ENCODE results near the gene HEMGN.
A peak's percentile ranks its signal among the peaks of the same experiment; 100 is the strongest.

HEMGN gene

DNA sequence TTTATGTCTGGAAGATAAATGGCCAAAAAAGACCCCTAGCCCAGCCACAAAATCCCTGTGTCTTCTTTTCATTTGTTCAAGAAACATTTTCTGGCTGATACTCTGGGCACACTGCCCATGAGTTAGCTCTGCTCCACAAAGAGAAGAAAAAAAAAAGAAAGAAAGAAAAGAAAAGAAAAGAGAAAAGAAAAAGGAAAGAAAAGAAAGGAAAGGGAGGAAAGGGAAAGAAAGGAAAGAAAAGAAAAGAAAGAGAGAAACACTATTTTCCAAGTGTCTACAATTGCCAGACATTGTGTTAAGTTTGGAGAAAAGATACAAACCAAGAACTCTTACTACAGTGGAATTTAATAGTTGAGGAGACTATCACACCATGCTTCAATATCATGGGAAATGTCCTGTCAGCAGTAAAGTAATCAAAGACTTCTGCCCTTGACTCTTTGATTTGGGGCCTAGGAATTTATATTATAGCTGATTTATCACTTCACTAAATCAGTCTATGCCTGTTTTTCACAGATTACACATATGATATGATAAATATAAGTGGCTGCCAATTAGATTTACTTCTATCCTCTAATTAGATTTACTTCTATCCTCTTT lies 18.7 kb downstream of the HEMGN start:
- Histone ChIP-seq H3K27ac (ENCODE audit: low read depth, low read length) (no peak overlapping the region), H3K4me2 (ENCODE audit: low read depth, low read length, poor library complexity, severe bottlenecking) (peak overlapping the region; percentile 51), H3K79me2 (ENCODE audit: insufficient read depth, low read length) (peaks cover 36% of the 10 kb centered on the region), H3K36me3 (ENCODE audit: low read length) (peaks cover 10% of the 10 kb centered on the region; the same call in 1 of the 2 replicates), H3F3A (ENCODE audit: insufficient read depth) (peaks cover 18% of the 10 kb centered on the region), H2AFZ (ENCODE audit: low read depth, low read length, severe bottlenecking) (no peak overlapping the region), H3K9me3 (ENCODE audit: insufficient read depth, low read length) (no peaks in the 10 kb centered on the region), H3K27me3 (ENCODE audit: low read length) (no peaks in the 10 kb centered on the region), H3K4me3 (ENCODE audit: insufficient read depth, low read length, poor library complexity, severe bottlenecking) (no peak overlapping the region), H4K20me1 (ENCODE audit: low read depth, low read length) (no peaks in the 10 kb centered on the region), H3K9ac (ENCODE audit: low read length) (no peak overlapping the region), H3K9me2 (replicated peaks; ENCODE audit: insufficient read depth, low read length) (no peaks in the 10 kb centered on the region)
- TF ChIP-seq EZH2phosphoT487 (conservative IDR thresholded peaks at IDR 0.05; ENCODE audit: low read length) (no peak), CTCF (IDR thresholded peaks at IDR 0.05; ENCODE audit: insufficient read depth, low read length, poor library complexity, severe bottlenecking) (no peak)

DNA sequence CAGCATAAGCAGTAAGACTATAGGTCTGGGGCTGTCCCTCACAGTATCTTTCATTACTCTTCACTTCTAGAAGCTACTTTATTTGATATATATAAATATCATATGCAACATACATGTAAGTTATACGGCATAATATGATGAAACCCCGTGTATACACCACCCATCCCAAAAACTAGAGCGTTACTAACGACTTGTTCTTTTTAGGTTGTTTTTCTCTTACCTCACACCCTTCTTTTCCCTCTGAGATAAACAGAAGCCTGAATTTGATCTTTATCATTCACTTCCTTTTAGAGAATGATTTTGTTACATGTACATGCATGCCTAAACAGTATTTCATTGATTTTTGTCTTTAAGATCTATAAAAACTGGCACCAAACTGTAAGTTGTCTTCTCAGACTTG lies 19.4 kb downstream of the HEMGN start:
- H3K4me3 ChIP-seq (ENCODE audit: insufficient read depth, low read length, poor library complexity, severe bottlenecking), result no peak overlapping the region
- H3K27ac ChIP-seq (ENCODE audit: low read depth, low read length), result no peak overlapping the region
- H3K9me2 ChIP-seq (replicated peaks; ENCODE audit: insufficient read depth, low read length), result no peaks in the 10 kb centered on the region
- H3K79me2 ChIP-seq (ENCODE audit: insufficient read depth, low read length), result peaks cover 36% of the 10 kb centered on the region
- no peaks in the 10 kb centered on the region for H4K20me1 ChIP-seq (ENCODE audit: low read depth, low read length)
- no peak overlapping the region for H3K9ac ChIP-seq (ENCODE audit: low read length)
- H2AFZ ChIP-seq (ENCODE audit: low read depth, low read length, severe bottlenecking), result no peak overlapping the region
- H3K36me3 ChIP-seq (ENCODE audit: low read length), result peaks cover 15% of the 10 kb centered on the region; the same call in 1 of the 2 replicates
- no peaks in the 10 kb centered on the region for H3K9me3 ChIP-seq (ENCODE audit: insufficient read depth, low read length)
- peaks cover 16% of the 10 kb centered on the region for H3F3A ChIP-seq (ENCODE audit: insufficient read depth)
- no peaks in the 10 kb centered on the region for H3K27me3 ChIP-seq (ENCODE audit: low read length)
- no peak overlapping the region for H3K4me2 ChIP-seq (ENCODE audit: low read depth, low read length, poor library complexity, severe bottlenecking)
- no peak for TF ChIP-seq EZH2phosphoT487 (conservative IDR thresholded peaks at IDR 0.05; ENCODE audit: low read length)
- TF ChIP-seq CTCF (IDR thresholded peaks at IDR 0.05; ENCODE audit: insufficient read depth, low read length, poor library complexity, severe bottlenecking), result no peak

GRCh38 chr9:97911970-97912369 lies 26.0 kb downstream of the HEMGN start:
- no peak overlapping the region for H3K9ac ChIP-seq (ENCODE audit: low read length)
- no peaks in the 10 kb centered on the region for H3K27me3 ChIP-seq (ENCODE audit: low read length)
- H3K9me3 ChIP-seq (ENCODE audit: insufficient read depth, low read length), result no peaks in the 10 kb centered on the region
- 0 out of 2 replicates have a peak, but pooled peaks cover 5% of the 10 kb centered on the region for H3F3A ChIP-seq (ENCODE audit: insufficient read depth)
- peaks cover 12% of the 10 kb centered on the region for H3K79me2 ChIP-seq (ENCODE audit: insufficient read depth, low read length)
- no peak overlapping the region for H3K4me2 ChIP-seq (ENCODE audit: low read depth, low read length, poor library complexity, severe bottlenecking)
- H2AFZ ChIP-seq (ENCODE audit: low read depth, low read length, severe bottlenecking), result no peak overlapping the region
- no peak overlapping the region for H3K27ac ChIP-seq (ENCODE audit: low read depth, low read length)
- peaks cover 19% of the 10 kb centered on the region; the same call in 1 of the 2 replicates for H3K36me3 ChIP-seq (ENCODE audit: low read length)
- H4K20me1 ChIP-seq (ENCODE audit: low read depth, low read length), result no peaks in the 10 kb centered on the region
- TF ChIP-seq EZH2phosphoT487 (conservative IDR thresholded peaks at IDR 0.05; ENCODE audit: low read length) (no peak), CTCF (IDR thresholded peaks at IDR 0.05; ENCODE audit: insufficient read depth, low read length, poor library complexity, severe bottlenecking) (no peak)
- no peaks in the 10 kb centered on the region for H3K9me2 ChIP-seq (replicated peaks; ENCODE audit: insufficient read depth, low read length)
- H3K4me3 ChIP-seq (ENCODE audit: insufficient read depth, low read length, poor library complexity, severe bottlenecking), result no peak overlapping the region

All from SU-DHL-6 (cell line).